K562 (cell line): Measurements from ENCODE around the gene ERCC2. TPM values are rescaled to one million over a fixed set of nuclear protein-coding genes. Genes with fewer than 3 reads are reported as not detected.

ENCODE experiments used
- ATF7 ChIP-seq: fragments of 450-650 bp; IDR thresholded peaks from 2 replicates; pipeline ENCODE4 v1.7.1; 2014; ENCODE audit warnings: mild to moderate bottlenecking, moderate library complexity
- CBX3 ChIP-seq, 2 experiments: IDR thresholded peaks; 1 replicate in 1 of 2; 2 replicates in 1 of 2; pipeline ENCODE4 v1.6.1; 2012; ENCODE audit warnings: inconsistent platforms in 2 of 2, low read length in 2 of 2, borderline replicate concordance in 1 of 2, control low read depth in 1 of 2
- CC2D1A ChIP-seq: fragments of 450-650 bp; IDR thresholded peaks from 2 replicates; pipeline ENCODE4 v1.6.1; 2017; ENCODE audit warnings: mild to moderate bottlenecking
- CXXC5 ChIP-seq: fragments of 250-450 bp; sonication (Bioruptor Pico); IDR thresholded peaks from 2 replicates; pipeline ENCODE4 v1.8.0; 2022; ENCODE audit warnings: inconsistent platforms, mild to moderate bottlenecking, moderate library complexity
- ELF2 ChIP-seq: fragments of 250-450 bp; sonication (Bioruptor Pico); IDR thresholded peaks from 2 replicates; pipeline ENCODE4 v1.5.0; 2021; ENCODE audit warnings: mild to moderate bottlenecking
- ELF4 ChIP-seq: fragments of 450-650 bp; formaldehyde crosslinking; IDR thresholded peaks from 2 replicates; pipeline ENCODE4 v1.4.0; 2022; ENCODE audit warnings: missing genetic modification characterization
- FOXP1 ChIP-seq: sonication (generic); formaldehyde crosslinking; IDR thresholded peaks from 2 replicates; pipeline ENCODE4 v1.8.0; 2022; ENCODE audit warnings: mild to moderate bottlenecking, missing genetic modification reagents
- GABPA ChIP-seq: fragments of 200-800 bp; sonication (Bioruptor generic); conservative IDR thresholded peaks from 2 replicates; pipeline ENCODE4 v1.6.1; 2016; ENCODE audit warnings: low read depth, missing genetic modification characterization, missing compliant biosample characterization
- GTF2A2 ChIP-seq: IDR thresholded peaks from 2 replicates; pipeline ENCODE4 v1.6.1; 2016; ENCODE audit warnings: mild to moderate bottlenecking, missing genetic modification characterization, missing compliant biosample characterization
- HDAC2 ChIP-seq: fragments of 450-650 bp; IDR thresholded peaks from 2 replicates; pipeline ENCODE4 v1.6.1; 2016; ENCODE audit warnings: mild to moderate bottlenecking
- HNRNPLL ChIP-seq: fragments of 200-400 bp; formaldehyde crosslinking; IDR thresholded peaks from 2 replicates; pipeline ENCODE4 v1.6.1; 2017; ENCODE audit warnings: low read length, low read depth, mild to moderate bottlenecking; ENCODE audit not compliant: poor library complexity, severe bottlenecking
- KDM5B ChIP-seq: fragments of 200-600 bp; sonication (generic); IDR thresholded peaks from 2 replicates; pipeline ENCODE4 v1.6.1; 2012; ENCODE audit warnings: low read depth, mild to moderate bottlenecking, moderate library complexity, low read length, control low read depth, inconsistent platforms; ENCODE audit not compliant: insufficient replicate concordance
- MBD2 ChIP-seq: sonication (generic); IDR thresholded peaks from 2 replicates; pipeline ENCODE4 v1.6.1; 2016; ENCODE audit warnings: low read depth, borderline replicate concordance
- NBN ChIP-seq: fragments of 450-650 bp; IDR thresholded peaks from 2 replicates; pipeline ENCODE4 v1.6.1; 2016; ENCODE audit warnings: low read depth, mild to moderate bottlenecking
- PHF21A ChIP-seq: fragments of 450-650 bp; IDR thresholded peaks from 2 replicates; pipeline ENCODE4 v1.6.1; 2017; ENCODE audit warnings: low read depth, borderline replicate concordance
- SPI1 ChIP-seq: IDR thresholded peaks from 2 replicates; pipeline ENCODE4 v1.6.1; 2011; ENCODE audit warnings: low read depth, low read length, control low read depth, borderline replicate concordance
- TCF15 ChIP-seq: fragments of 250-450 bp; sonication (Bioruptor Pico); IDR thresholded peaks from 2 replicates; pipeline ENCODE4 v1.8.0; 2022; ENCODE audit warnings: moderate library complexity, mild to moderate bottlenecking, inconsistent platforms
- TOE1 ChIP-seq, 2 experiments: fragments of 450-650 bp in 1 of 2; sonication (generic) in 1 of 2; formaldehyde crosslinking in 1 of 2; IDR thresholded peaks; 2 replicates each; pipeline versions ENCODE4 v1.7.1 to v1.8.0; 2016 to 2022; ENCODE audit warnings: borderline replicate concordance in 2 of 2, mild to moderate bottlenecking in 2 of 2, antibody characterized with exemption in 1 of 2, inconsistent platforms in 1 of 2, low read depth in 1 of 2, missing genetic modification reagents in 1 of 2, moderate library complexity in 1 of 2
- YY1 ChIP-seq, 3 experiments: IDR thresholded peaks; 2 replicates each; pipeline ENCODE4 v1.6.1; 2011; ENCODE audit warnings: low read length in 2 of 3, mild to moderate bottlenecking in 2 of 3, moderate library complexity in 2 of 3, borderline replicate concordance in 1 of 3, control low read depth in 1 of 3, low read depth in 1 of 3; ENCODE audit not compliant: insufficient read depth in 3 of 3, insufficient replicate concordance in 2 of 3, control insufficient read depth in 1 of 3, insufficient read length in 1 of 3; ENCODE audit errors: extremely low read depth in 1 of 3
- ZNF121 ChIP-seq: sonication (generic); formaldehyde crosslinking; conservative IDR thresholded peaks from 2 replicates; pipeline ENCODE4 v1.8.0; 2022; ENCODE audit warnings: missing genetic modification reagents
- ZNF561 ChIP-seq: fragments of 450-650 bp; formaldehyde crosslinking; conservative IDR thresholded peaks from 2 replicates; pipeline ENCODE4 v1.4.0; 2020; ENCODE audit warnings: mild to moderate bottlenecking, moderate library complexity
- ZNF668 ChIP-seq: fragments of 250-450 bp; sonication (Bioruptor Pico); IDR thresholded peaks from 2 replicates; pipeline ENCODE4 v1.8.0; 2022; ENCODE audit warnings: mild to moderate bottlenecking, inconsistent platforms
- polyA plus RNA-seq, 8 experiments: library from polyadenylated mRNA; depleted of rRNA in 4 of 8; stranded (reverse) in 5 of 8; unstranded in 3 of 8; fragments of >200 nt; fragmentation: Nextera tagmentation in 2 of 8; fragmentation: Illumina TruSeq in 1 of 8; extraction: Ambion mirVana in 2 of 8; extraction: Trizol in 1 of 8; gene quantifications; 2 replicates each; pipeline versions ENCODE4 v1.2.1 to v1.2.3, GENCODE V29; 2011 to 2014; ENCODE audit warnings: inconsistent platforms in 1 of 8, missing spikeins in 1 of 8
- total RNA-seq, 7 experiments: library from RNA; depleted of rRNA in 6 of 7; stranded (reverse); fragments of >200 nt in 6 of 7; fragmentation: Illumina TruSeq in 2 of 7; extraction: Trizol in 2 of 7; gene quantifications; 2 replicates each; pipeline versions ENCODE4 v1.2.1 to v1.2.3, GENCODE V29; 2011 to 2021; ENCODE audit warnings: low replicate concordance in 1 of 7
- TF ChIP-seq, protein P1 (sequence below): sonication (generic); formaldehyde crosslinking; IDR thresholded peaks from 2 replicates; pipeline ENCODE4 v1.8.0; 2023; ENCODE audit warnings: mild to moderate bottlenecking, missing genetic modification reagents

ERCC2 gene
- total and polyA plus RNA-seq, 9 of the 15 experiments (the other 6 are each of a cell fraction or from before 2014, with no cell fraction given), result 2.2 to 55.9 (median 23.4) TPM

DNA sequence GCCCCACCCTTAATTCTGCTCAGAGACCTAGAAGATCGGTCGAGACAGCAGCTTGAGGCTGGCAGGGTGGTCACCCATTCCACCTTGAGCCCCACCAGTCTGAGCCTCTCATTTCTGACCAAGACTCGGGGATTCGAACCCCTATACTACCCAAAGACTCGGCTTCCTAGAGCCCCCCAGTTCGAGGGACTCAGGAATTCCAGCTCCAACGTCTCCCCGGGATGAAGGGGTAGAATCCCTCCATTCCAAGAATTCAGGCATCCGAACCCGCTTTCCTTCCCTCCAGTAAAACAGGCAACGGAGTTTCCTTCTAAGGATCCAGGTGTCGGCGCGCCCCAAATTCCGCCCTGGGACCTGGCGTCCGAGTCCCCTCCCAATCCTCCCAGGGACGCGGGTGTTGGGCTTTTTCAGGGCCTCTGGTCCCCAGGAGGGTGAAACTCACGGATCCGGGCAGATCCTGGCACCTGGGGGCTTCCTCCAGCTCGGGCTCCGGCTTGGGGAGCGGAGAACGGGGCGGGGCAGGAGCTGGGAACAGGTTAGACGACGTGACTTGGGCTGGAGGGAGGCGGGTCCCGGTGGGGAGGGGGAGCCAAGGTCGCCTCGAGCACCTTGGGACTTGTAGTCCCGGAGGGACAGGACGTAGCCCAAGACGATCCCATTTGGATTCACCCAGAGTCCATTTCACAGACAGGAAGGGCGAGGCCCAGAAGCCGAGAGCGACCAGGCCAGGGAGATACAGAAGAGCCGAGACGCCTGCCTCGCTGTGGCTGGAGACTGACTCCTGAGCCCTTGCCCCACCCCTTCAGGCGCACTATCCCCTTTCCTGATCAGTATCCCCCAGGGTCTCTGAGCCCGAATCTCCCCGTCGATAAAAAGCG is 34.4 kb upstream of the ERCC2 start, which contains the start of gene PPP1R13L (continued):
- TF ChIP-seq, protein P1, sequence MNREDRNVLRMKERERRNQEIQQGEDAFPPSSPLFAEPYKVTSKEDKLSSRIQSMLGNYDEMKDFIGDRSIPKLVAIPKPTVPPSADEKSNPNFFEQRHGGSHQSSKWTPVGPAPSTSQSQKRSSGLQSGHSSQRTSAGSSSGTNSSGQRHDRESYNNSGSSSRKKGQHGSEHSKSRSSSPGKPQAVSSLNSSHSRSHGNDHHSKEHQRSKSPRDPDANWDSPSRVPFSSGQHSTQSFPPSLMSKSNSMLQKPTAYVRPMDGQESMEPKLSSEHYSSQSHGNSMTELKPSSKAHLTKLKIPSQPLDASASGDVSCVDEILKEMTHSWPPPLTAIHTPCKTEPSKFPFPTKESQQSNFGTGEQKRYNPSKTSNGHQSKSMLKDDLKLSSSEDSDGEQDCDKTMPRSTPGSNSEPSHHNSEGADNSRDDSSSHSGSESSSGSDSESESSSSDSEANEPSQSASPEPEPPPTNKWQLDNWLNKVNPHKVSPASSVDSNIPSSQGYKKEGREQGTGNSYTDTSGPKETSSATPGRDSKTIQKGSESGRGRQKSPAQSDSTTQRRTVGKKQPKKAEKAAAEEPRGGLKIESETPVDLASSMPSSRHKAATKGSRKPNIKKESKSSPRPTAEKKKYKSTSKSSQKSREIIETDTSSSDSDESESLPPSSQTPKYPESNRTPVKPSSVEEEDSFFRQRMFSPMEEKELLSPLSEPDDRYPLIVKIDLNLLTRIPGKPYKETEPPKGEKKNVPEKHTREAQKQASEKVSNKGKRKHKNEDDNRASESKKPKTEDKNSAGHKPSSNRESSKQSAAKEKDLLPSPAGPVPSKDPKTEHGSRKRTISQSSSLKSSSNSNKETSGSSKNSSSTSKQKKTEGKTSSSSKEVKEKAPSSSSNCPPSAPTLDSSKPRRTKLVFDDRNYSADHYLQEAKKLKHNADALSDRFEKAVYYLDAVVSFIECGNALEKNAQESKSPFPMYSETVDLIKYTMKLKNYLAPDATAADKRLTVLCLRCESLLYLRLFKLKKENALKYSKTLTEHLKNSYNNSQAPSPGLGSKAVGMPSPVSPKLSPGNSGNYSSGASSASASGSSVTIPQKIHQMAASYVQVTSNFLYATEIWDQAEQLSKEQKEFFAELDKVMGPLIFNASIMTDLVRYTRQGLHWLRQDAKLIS (CRISPR knock-in tag), result 0 out of 2 replicates have a peak, but pooled peaks have one; percentile 18
- TF ChIP-seq NBN, result peak; percentile 68; the same call in 1 of the 2 replicates
- TF ChIP-seq GTF2A2 (tag), result no peak
- TF ChIP-seq FOXP1, result 0 out of 2 replicates have a peak, but pooled peaks have one; percentile 23
- no peak for TF ChIP-seq MBD2
- peak; percentile 50 for TF ChIP-seq GABPA
- no peak for TF ChIP-seq YY1 (IDR thresholded peaks at IDR 0.05; ENCODE audit: borderline replicate concordance in 1 of 3, control insufficient read depth in 1 of 3, extremely low read depth in 1 of 3, insufficient read depth in 3 of 3, insufficient read length in 1 of 3, insufficient replicate concordance in 2 of 3, low read depth in 1 of 3, low read length in 2 of 3)
- no peak for TF ChIP-seq SPI1
- no peak for TF ChIP-seq ELF4
- peak; percentile 34 for TF ChIP-seq KDM5B
- peak; percentile 49; the same call in 1 of the 2 replicates for TF ChIP-seq CC2D1A
- no peak for TF ChIP-seq HNRNPLL
- peak; percentile 98 for TF ChIP-seq HDAC2
- no peak for TF ChIP-seq ZNF561
- peak; percentile 61 for TF ChIP-seq CXXC5 (CRISPR knock-in tag)
- TF ChIP-seq TOE1 (IDR thresholded peaks at IDR 0.05; ENCODE audit: borderline replicate concordance), result peak; percentile 76; the same call in 1 of the 2 replicates
- TF ChIP-seq TOE1 (CRISPR knock-in tag; IDR thresholded peaks at IDR 0.05; ENCODE audit: borderline replicate concordance, low read depth), result no peak
- peak; percentile 86 for TF ChIP-seq ZNF121 (CRISPR knock-in tag)
- TF ChIP-seq TCF15 (CRISPR knock-in tag), result no peak
- TF ChIP-seq CBX3 (IDR thresholded peaks at IDR 0.05; ENCODE audit: borderline replicate concordance in 1 of 2, low read length in 2 of 2), result 0 out of 3 replicates have a peak, but pooled peaks of 1 of the 2 experiments have one; percentile 28
- TF ChIP-seq ATF7, result peak; percentile 31
- TF ChIP-seq ELF2 (CRISPR knock-in tag), result no peak
- peak; percentile 36; the same call in 1 of the 2 replicates for TF ChIP-seq ZNF668 (CRISPR knock-in tag)
- 0 out of 2 replicates have a peak, but pooled peaks have one; percentile 62 for TF ChIP-seq PHF21A
